B cell (primary cell): ENCODE results near the gene MED12L.

Experiments
- EZH2 ChIP-seq: IDR thresholded peaks from 2 replicates; pipeline ENCODE4 v1.6.1; 2012; ENCODE audit warnings: borderline replicate concordance, low read depth, mild to moderate bottlenecking, moderate library complexity, low read length; ENCODE audit not compliant: insufficient read depth, poor library complexity, severe bottlenecking
- TF ChIP-seq, protein P1 (sequence below): fragments of 200-600 bp; IDR thresholded peaks from one replicate; pipeline ENCODE4 v1.8.0; 2022; ENCODE audit warnings: antibody characterized with exemption, mild to moderate bottlenecking

DNA sequence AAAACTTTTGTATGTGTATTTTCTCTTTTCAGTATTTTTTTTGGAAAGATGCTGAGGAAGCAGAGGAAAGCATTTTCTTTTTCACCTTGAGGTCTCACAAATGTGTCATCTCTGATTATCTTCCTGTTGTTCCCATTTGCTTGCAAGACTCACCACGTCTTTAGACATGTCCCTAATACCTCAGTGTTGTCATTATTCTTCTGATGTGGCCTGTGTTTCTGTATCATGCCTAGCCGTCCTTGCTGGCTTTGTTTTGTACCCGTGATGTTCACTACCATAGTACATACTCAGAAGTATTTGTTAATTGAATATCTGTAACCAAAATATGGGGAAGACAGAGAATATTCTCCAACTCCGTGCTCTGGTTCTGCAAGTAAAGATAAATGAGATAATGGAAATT, 197.9 kb downstream of the MED12L start:
- TF ChIP-seq, protein P1, sequence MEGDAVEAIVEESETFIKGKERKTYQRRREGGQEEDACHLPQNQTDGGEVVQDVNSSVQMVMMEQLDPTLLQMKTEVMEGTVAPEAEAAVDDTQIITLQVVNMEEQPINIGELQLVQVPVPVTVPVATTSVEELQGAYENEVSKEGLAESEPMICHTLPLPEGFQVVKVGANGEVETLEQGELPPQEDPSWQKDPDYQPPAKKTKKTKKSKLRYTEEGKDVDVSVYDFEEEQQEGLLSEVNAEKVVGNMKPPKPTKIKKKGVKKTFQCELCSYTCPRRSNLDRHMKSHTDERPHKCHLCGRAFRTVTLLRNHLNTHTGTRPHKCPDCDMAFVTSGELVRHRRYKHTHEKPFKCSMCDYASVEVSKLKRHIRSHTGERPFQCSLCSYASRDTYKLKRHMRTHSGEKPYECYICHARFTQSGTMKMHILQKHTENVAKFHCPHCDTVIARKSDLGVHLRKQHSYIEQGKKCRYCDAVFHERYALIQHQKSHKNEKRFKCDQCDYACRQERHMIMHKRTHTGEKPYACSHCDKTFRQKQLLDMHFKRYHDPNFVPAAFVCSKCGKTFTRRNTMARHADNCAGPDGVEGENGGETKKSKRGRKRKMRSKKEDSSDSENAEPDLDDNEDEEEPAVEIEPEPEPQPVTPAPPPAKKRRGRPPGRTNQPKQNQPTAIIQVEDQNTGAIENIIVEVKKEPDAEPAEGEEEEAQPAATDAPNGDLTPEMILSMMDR = no peak
- no peak for TF ChIP-seq EZH2
